Thymus (tissue), 14 donors: ENCODE measurements around the gene GSTT2. TPM values are rescaled to one million over a fixed set of nuclear protein-coding genes. Genes with fewer than 3 reads are reported as not detected.
"Not testable (repeated sequence)": the region's sequence is repeated elsewhere in the genome, so short reads cannot be mapped to it uniquely, and the experiment has no call there.

ENCODE experiments used
- DNase-seq, 9 donors: peaks; one replicate each; pipeline ENCODE4 v3.0.0-alpha.2; 2013; ENCODE audit warnings: low spot score in 9 of 9, low read depth in 6 of 9, missing footprints in 1 of 9
- H3K27ac ChIP-seq, 2 donors: one replicate each; pipeline ENCODE4 v1.5.1; 2013; ENCODE audit warnings: control low read depth in 1 of 2, low read depth in 1 of 2, low read length in 1 of 2, mild to moderate bottlenecking in 1 of 2, moderate library complexity in 1 of 2
- H3K27me3 ChIP-seq, 2 donors: one replicate each; pipeline ENCODE4 v1.5.1; 2013; ENCODE audit warnings: low read length in 1 of 2; ENCODE audit not compliant: control insufficient read depth in 2 of 2, insufficient read depth in 1 of 2
- H3K36me3 ChIP-seq, 2 donors: one replicate each; pipeline ENCODE4 v1.5.1; 2013; ENCODE audit warnings: low read length in 1 of 2, mild to moderate bottlenecking in 1 of 2, moderate library complexity in 1 of 2; ENCODE audit not compliant: control insufficient read depth in 2 of 2, insufficient read depth in 2 of 2
- H3K4me1 ChIP-seq, 2 donors: one replicate each; pipeline ENCODE4 v1.5.1; 2013; ENCODE audit warnings: low read length in 2 of 2; ENCODE audit not compliant: control insufficient read depth in 2 of 2, insufficient read depth in 2 of 2
- H3K4me3 ChIP-seq, 2 donors: one replicate each; pipeline ENCODE4 v1.5.1; 2013; ENCODE audit warnings: low read length in 2 of 2, control low read depth in 1 of 2, mild to moderate bottlenecking in 1 of 2
- H3K9me3 ChIP-seq, 2 donors: one replicate each; pipeline ENCODE4 v1.5.1; 2013; ENCODE audit warnings: low read length in 1 of 2, mild to moderate bottlenecking in 1 of 2; ENCODE audit not compliant: control insufficient read depth in 2 of 2, insufficient read depth in 1 of 2
- WGBS: extraction: QIAGEN DNeasy Blood & Tissue Kit; methylation state at CpG from one replicate; pipeline ENCODE4 v1.1.7; 2013; 5-methylcytosine and 5-hydroxymethylcytosine counted together
- long read RNA-seq, 10 donors: transcript quantifications; one replicate each; lab custom pipeline, GENCODE V29; 2026
- polyA plus RNA-seq: library from polyadenylated mRNA; stranded (reverse); fragments of 200-250 nt; gene quantifications from one replicate; pipeline ENCODE4 v1.2.3, GENCODE V29; 2013
- total RNA-seq: library from RNA; stranded (reverse); fragments of 120-200 nt; gene quantifications from one replicate; pipeline ENCODE4 v1.2.4, GENCODE V29; 2013
- donor health status: healthy.

Gene GSTT2
- not detected for total RNA-seq
- 3.3 TPM for polyA plus RNA-seq
- long read RNA-seq, donor 1: 0 reads
- long read RNA-seq, donor 2, partial matches to known transcripts: 5 of 5 reads
- long read RNA-seq, donor 2, other reads (novel, unspliced or antisense): 0 of 5 reads
- long read RNA-seq, donor 3: 0 reads
- long read RNA-seq, donor 4: 0 reads
- long read RNA-seq, donor 5: 0 reads
- long read RNA-seq, donor 6: 0 reads
- long read RNA-seq, donor 7: 0 reads
- long read RNA-seq, donor 8: 0 reads
- long read RNA-seq, donor 9: 0 reads
- long read RNA-seq, donor 10: 0 reads

DNA sequence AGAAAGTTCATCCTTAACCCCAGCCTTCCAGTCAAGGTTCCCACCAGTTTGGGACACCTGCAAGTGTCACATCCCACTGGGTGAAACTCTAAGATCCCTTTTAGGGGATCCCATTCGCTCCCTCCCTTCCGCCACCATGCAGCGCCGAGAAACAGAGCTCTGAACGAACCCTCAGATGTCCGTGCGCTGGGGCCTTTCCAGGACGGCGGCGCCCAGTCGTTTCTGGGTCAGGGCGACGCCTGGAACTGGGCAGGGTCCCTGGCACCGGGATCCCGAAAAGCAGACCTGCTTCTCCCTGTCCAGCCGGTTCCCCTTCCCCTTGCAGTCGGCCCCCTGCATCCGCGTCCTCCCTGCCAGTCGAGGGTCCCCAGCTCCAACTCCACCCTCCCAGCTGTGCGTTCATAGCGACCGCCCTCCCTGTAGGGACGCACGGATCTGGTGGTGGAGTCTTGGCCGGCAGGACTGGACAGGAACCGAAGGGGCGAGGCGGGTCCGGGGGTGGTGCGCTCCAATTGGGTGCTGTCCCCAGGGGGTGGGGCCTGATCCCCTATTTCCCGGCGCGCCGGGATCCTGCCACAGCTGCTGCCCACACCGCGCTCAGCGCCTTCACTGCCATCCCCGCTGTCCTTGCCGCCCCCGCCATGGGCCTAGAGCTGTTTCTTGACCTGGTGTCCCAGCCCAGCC, at the start of gene GSTT2:
Gene GSTT2 (plus strand): TSS at position 578 of the 684 bp plus-strand sequence.
- WGBS: no CpG with 5 or more reads among the region's 41 CpGs
- H3K9me3 ChIP-seq, H3K4me1 ChIP-seq, H3K27me3 ChIP-seq, H3K4me3 ChIP-seq, DNase-seq, H3K27ac ChIP-seq, H3K36me3 ChIP-seq: not testable (repeated sequence)

DNA sequence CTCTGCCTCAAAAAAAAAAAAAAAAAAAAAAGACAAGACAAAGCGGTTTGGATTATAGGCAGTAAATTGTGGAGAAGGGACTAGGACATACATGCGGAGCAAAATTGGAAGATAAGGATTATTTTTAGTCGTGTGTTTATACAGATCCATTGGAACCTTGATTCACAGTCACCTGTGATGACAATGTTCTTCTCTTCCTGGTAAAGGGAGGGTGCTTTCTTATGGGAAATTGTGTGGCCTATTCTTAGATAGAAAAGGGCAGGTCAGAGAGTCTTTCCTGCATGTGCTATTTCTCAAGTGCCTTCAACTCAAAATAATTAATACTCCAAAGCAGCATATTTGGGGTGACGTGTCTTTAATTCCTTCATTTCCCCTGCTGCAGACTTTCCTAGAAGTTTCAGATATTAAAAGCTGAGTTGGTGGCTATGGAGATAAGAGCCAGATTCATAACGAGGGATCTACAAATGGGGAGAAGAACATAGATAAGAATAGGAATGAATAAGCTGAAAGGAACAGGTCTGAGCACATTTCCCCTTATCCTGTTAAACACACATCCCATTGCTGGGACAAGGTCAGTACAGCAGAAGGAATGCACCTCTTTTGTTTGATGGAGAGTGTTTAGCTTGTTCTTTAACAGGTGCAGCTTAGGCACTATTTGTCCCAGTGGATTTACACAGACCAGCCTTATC, 41.5 kb upstream of the GSTT2 start:
- DNase-seq: no peak
- WGBS: 91% methylated on average over 5 of the region's 5 CpGs
- Histone ChIP-seq H3K4me1 (no peaks in the 10 kb centered on the region), H3K27me3 (no peaks in the 10 kb centered on the region), H3K27ac (no peak overlapping the region), H3K4me3 (no peak overlapping the region), H3K9me3 (no peaks in the 10 kb centered on the region), H3K36me3 (no peaks in the 10 kb centered on the region)

DNA sequence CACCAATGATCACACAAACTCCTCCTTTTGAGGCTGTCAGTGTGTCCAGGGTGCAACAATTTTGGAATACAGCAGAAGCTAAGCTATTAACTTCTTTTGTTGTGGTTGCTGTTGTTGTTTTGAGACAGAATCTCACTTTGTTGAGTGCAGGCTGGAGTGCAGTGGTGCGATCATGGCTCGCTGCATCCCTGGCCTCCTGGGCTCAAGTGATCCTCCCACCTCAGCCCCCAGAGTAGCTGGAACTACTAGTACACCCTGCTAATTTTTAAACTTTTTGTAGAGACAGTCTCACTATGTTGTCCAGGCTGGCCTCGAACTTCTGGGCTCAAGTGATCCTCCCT, 40.9 kb upstream of the GSTT2 start:
- Histone ChIP-seq H3K27ac (no peak overlapping the region), H3K4me3 (no peak overlapping the region), H3K36me3 (no peaks in the 10 kb centered on the region), H3K4me1 (no peaks in the 10 kb centered on the region), H3K27me3 (no peaks in the 10 kb centered on the region), H3K9me3 (no peaks in the 10 kb centered on the region)
- 97% methylated on average over 3 of the region's 3 CpGs for WGBS
- no peak for DNase-seq

DNA sequence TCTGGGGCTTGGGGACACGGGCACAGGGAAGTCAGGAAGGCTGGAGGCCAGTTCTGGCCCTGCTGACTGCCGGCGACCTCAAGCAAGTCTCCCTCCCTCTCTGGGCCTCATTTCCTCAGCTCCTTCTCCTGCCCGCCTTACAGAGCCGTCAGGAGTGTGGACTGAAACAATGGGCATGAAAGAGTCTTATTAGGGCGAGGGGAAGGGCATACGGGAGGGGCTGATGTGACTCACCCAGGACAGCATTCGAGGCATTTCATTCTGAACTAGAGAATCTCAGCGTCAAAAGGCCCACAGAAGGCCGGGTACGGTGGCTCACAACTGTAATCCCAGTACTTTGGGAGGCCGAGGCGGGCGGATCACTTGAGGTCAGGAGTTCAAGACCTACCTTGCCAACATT, 39.8 kb upstream of the GSTT2 start:
- not testable (repeated sequence) for H3K9me3 ChIP-seq, H3K4me1 ChIP-seq, DNase-seq, H3K36me3 ChIP-seq, H3K27ac ChIP-seq, H3K27me3 ChIP-seq, H3K4me3 ChIP-seq
- WGBS: 100% methylated on average over 1 of the region's 14 CpGs

DNA sequence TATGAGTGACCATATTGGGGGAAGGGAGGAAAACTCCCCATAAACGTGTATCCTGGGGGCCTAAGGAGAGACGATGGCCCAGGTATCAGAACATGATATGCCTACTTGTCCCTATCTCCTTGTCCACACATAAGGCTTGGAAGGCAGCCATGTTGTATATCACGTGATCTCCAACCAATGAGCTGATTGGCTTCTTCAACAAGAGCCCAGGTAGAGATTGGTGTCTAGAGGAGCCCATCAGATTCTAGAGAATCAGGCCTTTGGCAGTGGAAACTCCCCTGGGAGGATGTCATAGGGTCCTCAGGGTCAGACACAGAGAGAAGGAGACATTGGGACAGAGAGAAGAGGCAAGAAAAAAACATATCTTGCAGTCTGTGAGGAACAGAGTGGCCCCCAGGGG, 32.5 kb upstream of the GSTT2 start:
- not testable (repeated sequence) for H3K36me3 ChIP-seq, DNase-seq, H3K9me3 ChIP-seq, H3K4me3 ChIP-seq, H3K4me1 ChIP-seq, H3K27ac ChIP-seq, H3K27me3 ChIP-seq
- 95% methylated on average over 3 of the region's 3 CpGs for WGBS

DNA sequence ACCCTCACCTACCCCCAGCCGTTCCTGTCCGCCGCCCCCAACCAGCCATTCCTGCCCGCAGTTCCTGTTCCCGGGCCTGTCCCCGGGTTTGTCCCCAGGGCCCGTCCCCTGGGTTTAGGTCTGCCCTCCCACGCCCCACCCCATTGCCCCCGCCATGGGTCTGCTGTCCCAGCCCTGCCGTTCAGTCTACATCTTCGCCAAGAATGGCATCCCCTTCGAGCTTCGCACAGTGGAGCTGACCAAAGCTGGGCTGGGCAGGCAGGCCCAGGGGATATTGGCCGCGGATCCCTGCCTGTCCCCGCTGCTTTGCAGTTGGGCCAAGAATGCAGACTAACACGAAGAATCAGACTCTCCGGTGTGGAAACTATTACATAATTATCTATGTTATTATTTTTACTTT, 30.2 kb upstream of the GSTT2 start:
- not testable (repeated sequence) for H3K4me3 ChIP-seq, H3K27ac ChIP-seq, H3K4me1 ChIP-seq, DNase-seq, H3K36me3 ChIP-seq, H3K27me3 ChIP-seq, H3K9me3 ChIP-seq
- 90% methylated on average over 18 of the region's 18 CpGs for WGBS

DNA sequence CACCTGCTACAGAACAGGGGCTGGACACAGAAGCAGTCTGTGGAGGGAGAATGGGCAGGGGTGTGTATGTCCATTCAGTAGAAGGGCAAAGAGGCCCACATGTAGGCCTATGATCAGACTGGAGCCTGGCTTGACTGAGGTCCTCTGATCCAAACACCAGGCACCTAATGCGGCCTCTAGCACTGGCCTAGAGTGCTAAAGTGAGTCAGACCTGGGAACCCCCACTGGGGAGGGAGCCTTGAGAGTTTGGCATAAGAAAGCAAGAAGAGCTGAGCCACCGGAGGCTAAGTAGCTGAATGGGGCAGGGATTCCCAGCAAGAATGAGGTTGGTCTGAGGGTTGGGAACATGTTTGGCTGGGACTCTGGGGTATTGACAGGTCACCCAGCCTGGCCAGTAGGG, 28.6 kb upstream of the GSTT2 start:
- H3K27me3 ChIP-seq, H3K27ac ChIP-seq, DNase-seq, H3K4me1 ChIP-seq, H3K36me3 ChIP-seq, H3K4me3 ChIP-seq, H3K9me3 ChIP-seq: not testable (repeated sequence)
- WGBS: 93% methylated on average over 2 of the region's 2 CpGs

DNA sequence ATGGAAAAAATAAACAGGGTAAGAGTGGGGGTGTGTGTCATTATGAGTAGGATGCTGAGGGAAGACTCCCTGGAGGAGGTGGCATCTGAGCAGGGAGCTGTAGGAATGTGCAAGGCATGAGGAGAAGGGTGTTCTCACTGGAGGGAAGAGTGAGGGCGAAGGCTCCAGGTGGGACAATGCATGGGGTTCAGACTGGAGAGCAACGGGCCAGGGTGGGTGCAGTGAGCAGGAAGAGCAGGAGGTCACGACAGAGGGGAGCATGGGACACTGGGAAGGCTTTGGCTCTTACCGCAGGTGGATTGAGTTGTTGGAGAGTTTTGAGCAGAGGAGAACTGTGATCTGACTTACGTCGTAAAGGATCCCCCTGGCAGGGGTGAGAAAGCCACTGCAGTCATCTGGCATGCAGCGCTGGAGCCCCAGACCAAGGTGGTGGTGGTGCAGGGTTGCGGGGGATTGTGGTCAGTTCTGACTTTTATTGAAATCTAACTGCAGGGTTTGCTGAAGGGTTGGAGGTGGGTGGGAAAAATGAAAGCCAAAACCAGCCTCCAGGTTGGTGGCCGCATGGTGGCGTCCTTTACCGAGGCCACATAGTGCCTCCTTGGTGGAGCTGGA, 27.0 kb upstream of the GSTT2 start:
- 86% methylated on average over 11 of the region's 11 CpGs for WGBS

DNA sequence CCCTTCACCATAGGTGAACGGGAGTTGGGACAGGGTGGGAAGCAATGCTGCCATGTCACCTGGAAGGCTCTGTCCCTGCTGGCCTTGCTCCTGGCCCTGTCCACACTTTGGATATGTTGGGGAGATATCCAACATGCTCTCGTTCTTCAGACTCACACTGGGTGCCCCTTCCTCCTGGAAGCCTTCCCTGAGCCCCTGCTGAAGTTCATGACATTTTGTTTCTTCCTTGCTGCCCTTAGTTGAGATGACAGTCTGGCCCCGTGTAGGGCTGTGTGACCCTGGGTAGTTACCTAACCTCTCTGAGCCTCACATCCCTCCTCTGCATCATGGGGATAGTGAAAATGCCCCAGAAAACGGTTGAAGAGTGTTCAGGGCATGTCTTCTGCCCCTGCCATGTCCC, 26.4 kb upstream of the GSTT2 start:
- H3K9me3 ChIP-seq, H3K4me3 ChIP-seq, DNase-seq, H3K27ac ChIP-seq, H3K36me3 ChIP-seq, H3K27me3 ChIP-seq, H3K4me1 ChIP-seq: not testable (repeated sequence)
- 79% methylated on average over 4 of the region's 4 CpGs for WGBS

More for the DNA sequence above, 27.0 kb upstream of the GSTT2 start:
- H3K9me3 ChIP-seq, H3K27ac ChIP-seq, H3K4me3 ChIP-seq, H3K27me3 ChIP-seq, H3K4me1 ChIP-seq, DNase-seq, H3K36me3 ChIP-seq: not testable (repeated sequence)
